ENCODE measurements around the gene PTPRQ.

The PTPRQ gene

GRCh38 chr12:80707126-80707829 is 263.2 kb downstream of the PTPRQ start, which contains the start of gene MYF6:
Gene MYF6 (plus strand): TSS chr12:80707634. CDS start chr12:80707720, 86 bp downstream.
- no peak for DNase-seq

GRCh38 chr12:80707830-80708258 is 263.8 kb downstream of the PTPRQ start:
- DNase-seq, result no peak

DNA sequence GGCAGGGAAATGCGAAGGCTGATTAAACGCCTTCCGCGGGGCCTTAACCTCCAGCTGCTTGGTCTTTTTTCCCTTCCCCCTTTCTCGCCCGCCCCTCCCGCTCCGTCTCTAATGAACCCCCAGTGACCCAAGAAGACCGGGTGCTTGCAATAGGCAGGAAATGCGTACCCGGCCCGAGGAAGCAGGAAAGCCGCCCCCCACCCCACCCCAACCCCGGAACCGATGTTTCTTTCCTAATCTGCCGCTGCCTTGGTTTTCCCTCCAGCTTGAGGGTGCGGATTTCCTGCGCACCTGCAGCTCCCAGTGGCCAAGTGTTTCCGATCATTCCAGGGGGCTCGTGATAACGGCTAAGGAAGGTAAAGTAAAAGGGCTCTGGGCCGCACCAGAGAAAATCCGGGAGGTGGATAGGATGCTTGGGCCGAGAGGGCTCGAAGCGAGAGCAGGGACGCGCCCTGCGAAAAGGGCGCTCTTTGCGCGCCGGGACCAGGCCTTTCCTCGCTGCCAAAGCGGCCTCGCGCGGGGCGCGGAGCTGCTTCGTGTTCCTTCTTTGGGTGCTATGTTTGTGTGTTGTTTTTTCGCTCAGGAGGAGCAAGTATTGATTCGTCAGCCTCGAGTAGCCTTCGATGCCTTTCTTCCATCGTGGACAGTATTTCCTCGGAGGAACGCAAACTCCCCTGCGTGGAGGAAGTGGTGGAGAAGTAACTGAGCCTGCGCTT is 264.4 kb downstream of the PTPRQ start:
- DNase-seq, result no peak

GRCh38 chr12:80708975-80709328 is 264.9 kb downstream of the PTPRQ start:
- no peak for DNase-seq

- DNase-seq, result no peak
Measured at GRCh38 chr12:80709811-80710726, 266.0 kb downstream of the PTPRQ start.

- DNase-seq, result no peak
Measured at GRCh38 chr12:80710727-80711449, 266.9 kb downstream of the PTPRQ start.

DNA sequence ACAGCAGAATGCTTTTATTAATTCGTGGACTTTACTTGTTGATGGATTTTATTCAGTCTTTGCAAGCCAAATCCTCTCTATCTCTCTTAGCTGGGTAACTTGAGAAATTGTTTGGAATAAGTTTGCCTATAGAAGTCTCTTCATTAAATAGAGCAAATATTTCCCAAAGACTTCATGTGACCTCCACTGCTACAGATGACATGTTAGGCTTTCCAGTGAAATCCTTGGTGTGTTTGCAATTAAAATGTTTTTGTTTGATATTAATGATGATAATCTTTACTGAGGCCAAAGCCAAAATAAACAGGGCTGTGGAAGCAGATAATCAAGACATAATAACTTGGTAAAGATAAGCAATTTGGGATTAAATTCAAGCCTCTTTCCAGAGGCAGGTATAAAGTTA is 267.8 kb downstream of the PTPRQ start:
- DNase-seq, result no peak

DNA sequence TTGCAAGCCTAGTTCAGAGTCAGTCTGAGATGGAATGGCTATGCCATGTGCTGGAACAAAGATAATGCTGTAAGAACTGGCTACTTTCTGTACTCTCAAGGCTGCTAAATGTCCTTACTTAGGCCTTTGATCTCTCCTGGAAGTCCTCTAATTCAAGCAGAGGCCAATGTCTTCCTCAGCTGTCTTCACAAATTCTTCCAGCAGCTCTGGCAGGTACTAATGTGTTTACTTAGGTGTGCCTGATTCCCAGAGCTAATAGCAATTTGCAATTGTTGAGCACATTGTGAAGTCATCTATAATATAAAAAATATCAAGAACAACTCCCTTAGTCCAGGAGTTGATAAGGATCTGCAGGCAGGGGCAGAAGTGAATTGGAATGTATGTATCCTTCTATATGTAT is 268.8 kb downstream of the PTPRQ start:
- DNase-seq, result no peak

DNA sequence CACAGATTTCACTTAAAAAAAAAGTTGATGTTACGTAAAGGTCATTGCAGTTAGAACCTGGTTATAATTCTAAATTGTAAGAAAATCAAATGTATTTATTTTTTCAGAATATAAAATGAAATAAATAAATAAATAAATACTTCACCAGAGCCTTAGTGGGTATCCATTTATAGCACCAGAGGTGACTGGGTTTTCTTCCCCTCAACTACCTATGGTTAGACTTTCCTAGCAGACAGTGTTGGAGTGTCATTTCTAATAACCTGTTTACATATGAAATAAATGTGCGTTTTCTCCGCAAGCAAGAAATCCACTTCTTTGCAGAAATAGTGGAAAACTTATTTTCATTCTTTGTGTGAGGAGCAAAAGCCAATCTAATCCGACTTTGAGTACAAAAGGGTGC is 269.4 kb downstream of the PTPRQ start:
- DNase-seq, result no peak

DNA sequence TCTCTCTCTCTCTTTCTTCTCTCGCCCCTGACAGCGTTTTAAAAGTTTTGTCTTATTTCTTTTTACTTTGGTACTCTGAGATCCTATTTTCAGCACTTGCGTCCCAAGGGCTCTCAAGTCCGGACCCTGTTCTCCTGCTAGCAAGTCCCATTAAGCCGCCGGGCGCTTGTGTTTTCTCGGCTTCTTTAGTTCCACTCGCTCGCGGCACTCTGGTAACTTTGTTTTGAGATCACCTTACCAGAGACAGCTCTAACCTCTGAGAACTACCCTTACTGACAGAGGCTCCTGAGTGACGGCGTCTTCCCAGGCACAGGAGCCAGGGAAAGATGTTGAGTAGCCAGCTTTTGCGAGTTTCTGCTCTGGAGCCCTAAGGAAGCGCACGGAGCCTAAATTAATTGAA is 270.0 kb downstream of the PTPRQ start:
- DNase-seq, result no peak

DNA sequence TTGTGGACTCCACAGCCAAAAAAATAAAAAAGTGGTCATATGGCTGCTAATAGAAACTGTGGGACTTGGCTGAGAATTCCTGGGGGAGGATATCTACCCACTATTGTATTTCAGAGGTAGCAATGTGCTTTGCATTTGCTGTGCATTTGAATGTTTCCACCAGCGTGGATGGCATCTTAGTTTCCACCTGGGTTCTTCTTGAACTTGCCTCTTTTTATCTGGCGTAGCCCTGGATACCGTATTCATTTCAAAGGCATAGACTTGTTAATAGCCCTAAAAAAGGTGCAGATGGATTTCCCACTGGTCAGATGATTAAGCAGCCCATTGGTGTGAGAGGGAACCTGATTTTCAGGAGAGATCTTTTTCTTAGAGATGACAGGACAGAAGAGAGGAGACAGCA is 270.8 kb downstream of the PTPRQ start:
- DNase-seq, result no peak

GRCh38 chr12:80715713-80716249 is 271.7 kb downstream of the PTPRQ start:
- DNase-seq, result no peak

- no peak for DNase-seq
Measured at GRCh38 chr12:80716696-80717469, 272.8 kb downstream of the PTPRQ start, which contains the start of gene MYF5. Gene MYF5 (plus strand): TSS chr12:80716912. CDS start chr12:80717064, 152 bp downstream.

GRCh38 chr12:80717856-80718255 is 273.8 kb downstream of the PTPRQ start:
- DNase-seq, result no peak

- DNase-seq, result no peak
Measured at GRCh38 chr12:80720516-80720915, 276.5 kb downstream of the PTPRQ start.

DNA sequence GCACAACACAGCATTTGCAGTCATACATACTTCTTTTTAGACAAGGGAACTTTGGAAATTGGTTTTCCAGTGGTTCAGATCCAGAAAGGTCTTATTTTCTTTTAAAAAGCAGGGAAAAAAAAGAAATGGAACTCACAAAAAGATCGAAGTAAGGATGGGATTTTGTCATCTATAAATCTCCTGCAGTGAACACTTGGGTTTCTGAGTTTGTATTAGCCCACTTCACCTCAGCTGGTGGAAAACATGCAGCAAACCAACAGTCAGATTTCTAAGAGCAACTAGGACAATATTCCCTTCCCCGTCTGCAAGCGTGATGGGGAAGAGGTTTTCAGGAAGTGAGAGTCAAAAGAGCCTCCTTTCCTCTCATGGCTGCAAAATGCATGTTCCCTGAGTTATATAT is 277.3 kb downstream of the PTPRQ start:
- no peak for DNase-seq
